Measurements from ENCODE around the gene TTC6. TPM values are rescaled to one million over a fixed set of nuclear protein-coding genes. Genes with fewer than 3 reads are reported as not detected.

The TTC6 gene
- total and polyA plus RNA-seq, 2 of the 4 experiments (the other 2 are of a cell fraction): under 0.01 to 0.12 TPM

GRCh38 chr14:37566811-37567371 lies 28.5 kb upstream of the TTC6 start:
- Histone ChIP-seq H3K56ac (ENCODE audit: extremely low read depth, insufficient read depth, low read length) (no peak overlapping the region), H2AK9ac (replicated peaks; ENCODE audit: low read depth, low read length, poor library complexity) (no peak overlapping the region), H3K23ac (ENCODE audit: low read depth, low read length) (no peak overlapping the region), H3K4me3 (ENCODE audit: insufficient read depth, low read depth, low read length) (no peak overlapping the region), H4K5ac (ENCODE audit: low read depth, low read length) (no peak overlapping the region), H3K14ac (replicated peaks; ENCODE audit: low read depth, low read length) (no peak overlapping the region), H4K8ac (ENCODE audit: low read depth in 2 of 2, low read length in 2 of 2) (no peak overlapping the region), H3K4me2 (ENCODE audit: low read depth, low read length) (no peak overlapping the region), H3K9me3 (ENCODE audit: control insufficient read depth, insufficient read depth, low read length) (no peaks in the 10 kb centered on the region), H2BK5ac (ENCODE audit: low read depth, low read length, poor library complexity, severe bottlenecking) (no peak overlapping the region), H2BK120ac (ENCODE audit: low read depth, low read length) (no peak overlapping the region), H2AK5ac (ENCODE audit: low read depth, low read length) (no peak overlapping the region), H3K9ac (ENCODE audit: low read depth, low read length) (no peak overlapping the region), H4K91ac (ENCODE audit: insufficient read depth, low read depth, low read length) (no peak overlapping the region), H3K79me1 (ENCODE audit: low read depth in 1 of 2, low read length in 2 of 2) (no peaks in the 10 kb centered on the region), H3K4ac (ENCODE audit: low read depth, low read length) (no peak overlapping the region), H3K9me1 (ENCODE audit: insufficient read depth, low read length) (no peaks in the 10 kb centered on the region), H3K27me3 (ENCODE audit: control insufficient read depth, insufficient read depth, low read length) (no peaks in the 10 kb centered on the region), H3K27ac (ENCODE audit: insufficient read depth, low read length) (no peak overlapping the region), H4K20me1 (ENCODE audit: insufficient read depth, low read length) (no peaks in the 10 kb centered on the region), H3K36me3 (ENCODE audit: control insufficient read depth, insufficient read depth, low read length) (no peaks in the 10 kb centered on the region), H2BK15ac (ENCODE audit: low read depth, low read length) (no peak overlapping the region), H3K18ac (ENCODE audit: low read depth, low read length) (no peak overlapping the region), H3K4me1 (ENCODE audit: control insufficient read depth, insufficient read depth, low read length) (no peaks in the 10 kb centered on the region), H2AFZ (replicated peaks; ENCODE audit: low read length, poor library complexity) (no peak overlapping the region), H2BK20ac (ENCODE audit: low read depth, low read length) (no peak overlapping the region)
- ATAC-seq (ENCODE audit: low read depth) (no peak), DNase-seq (no peak)
- intact Hi-C loops (cut with micrococcal nuclease) (no loop called here), in situ Hi-C loops (cut with MboI; ENCODE audit: low sequenced_read_pairs) (no loop called here), dilution Hi-C loops (cut with HindIII; ENCODE audit: low sequenced_read_pairs, unreplicated experiment) (no loop called here)
- POLR2A ChIA-PET (ENCODE audit: unreplicated experiment): no interaction called here
- BruUV-seq (replicated peaks): no TSS peak
- CTCF ChIA-PET: no interaction called here
- TF ChIP-seq RFX5 (IDR thresholded peaks at IDR 0.05; ENCODE audit: low read depth, low read length) (no peak), CHD1 (IDR thresholded peaks at IDR 0.05; ENCODE audit: low read depth, low read length) (no peak), MAZ (IDR thresholded peaks at IDR 0.05; ENCODE audit: borderline replicate concordance, low read depth, low read length) (no peak), FOS (IDR thresholded peaks at IDR 0.05; ENCODE audit: low read depth, low read length) (no peak), CTCF (conservative IDR thresholded peaks at IDR 0.05; ENCODE audit: low read depth, low read length) (no peak), POLR2A (IDR thresholded peaks at IDR 0.05; ENCODE audit: low read depth, low read length) (no peak), MXI1 (IDR thresholded peaks at IDR 0.05; ENCODE audit: borderline replicate concordance, low read depth, low read length) (no peak), BHLHE40 (IDR thresholded peaks at IDR 0.05; ENCODE audit: low read depth, low read length) (no peak), NFE2L2 (IDR thresholded peaks at IDR 0.05; ENCODE audit: low read depth, low read length) (no peak), ELK1 (IDR thresholded peaks at IDR 0.05; ENCODE audit: borderline replicate concordance, low read depth, low read length) (no peak), CEBPB (IDR thresholded peaks at IDR 0.05; ENCODE audit: low read depth, low read length) (no peak), SMC3 (IDR thresholded peaks at IDR 0.05; ENCODE audit: low read depth, low read length) (no peak), RCOR1 (IDR thresholded peaks at IDR 0.05; ENCODE audit: insufficient replicate concordance, low read length) (no peak), USF2 (IDR thresholded peaks at IDR 0.05; ENCODE audit: low read depth, low read length) (no peak), MAFK (IDR thresholded peaks at IDR 0.05; ENCODE audit: low read depth, low read length) (no peak), RAD21 (IDR thresholded peaks at IDR 0.05; ENCODE audit: low read length) (no peak)
- WGBS, 2 experiments (ENCODE audit: extremely low coverage in 2 of 2, insufficient read length in 1 of 2): no CpG with 5 or more reads among the region's 3 CpGs

Measured in IMR-90 (cell line).